NOMO-1 treated with dmso at 0.1 percent for 144 hours (cell line): ENCODE measurements around the gene SCAMP3.
"Not testable (repeated sequence)": the region's sequence is repeated elsewhere in the genome, so short reads cannot be mapped to it uniquely, and the experiment has no call there.

Experiments
- DNase-seq: peaks from one replicate; lab custom pipeline; 2025; ENCODE audit not compliant: unreplicated experiment; lab: John Stamatoyannopoulos, UW

Gene SCAMP3

DNA sequence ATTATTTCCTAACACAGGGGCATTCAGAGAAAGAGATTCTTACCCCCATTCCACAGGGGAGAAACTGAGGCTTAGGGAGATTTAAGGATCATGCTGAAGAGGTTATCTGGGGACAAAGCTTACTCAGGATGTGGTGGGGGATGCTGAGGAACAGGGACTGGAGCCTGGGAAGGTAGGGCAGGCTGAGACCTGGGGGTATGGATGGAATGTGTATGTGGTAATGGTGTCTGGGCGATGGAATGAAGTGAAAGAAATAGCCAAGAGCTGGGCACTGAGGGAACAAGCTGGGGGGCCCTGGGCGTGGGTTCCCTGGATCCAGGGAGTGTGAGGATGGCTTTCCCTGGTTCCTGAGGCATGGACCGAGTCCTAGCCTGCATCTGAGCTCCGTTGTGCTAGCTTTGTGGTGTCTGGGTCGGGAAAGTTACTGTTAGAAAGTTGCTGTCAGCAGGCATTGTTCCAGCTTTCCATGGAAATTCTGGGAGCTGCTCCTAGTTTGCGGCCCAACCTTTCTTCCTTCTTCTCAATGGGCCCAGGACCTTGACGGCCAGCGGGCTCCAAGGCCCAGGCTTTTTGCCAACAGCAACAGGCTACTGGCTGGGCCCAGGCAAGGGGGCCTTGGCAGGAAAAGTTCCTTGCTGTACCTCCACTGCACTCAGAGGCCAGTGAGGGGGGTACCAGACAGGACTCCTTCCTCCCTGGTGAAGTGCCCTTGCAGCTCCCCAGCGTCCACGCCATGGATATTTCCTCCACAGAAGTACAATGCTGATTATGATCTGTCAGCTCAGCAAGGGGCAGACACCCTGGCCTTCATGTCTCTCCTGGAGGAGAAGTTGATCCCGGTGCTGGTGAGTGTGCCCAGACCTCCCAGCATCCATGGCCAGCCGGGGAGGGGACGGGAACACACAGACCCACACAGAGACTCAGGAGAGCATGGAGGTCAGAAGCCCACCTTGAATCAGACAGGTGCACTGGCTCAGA lies 29.9 kb downstream of the SCAMP3 start:
- DNase-seq = not testable (repeated sequence)

DNA sequence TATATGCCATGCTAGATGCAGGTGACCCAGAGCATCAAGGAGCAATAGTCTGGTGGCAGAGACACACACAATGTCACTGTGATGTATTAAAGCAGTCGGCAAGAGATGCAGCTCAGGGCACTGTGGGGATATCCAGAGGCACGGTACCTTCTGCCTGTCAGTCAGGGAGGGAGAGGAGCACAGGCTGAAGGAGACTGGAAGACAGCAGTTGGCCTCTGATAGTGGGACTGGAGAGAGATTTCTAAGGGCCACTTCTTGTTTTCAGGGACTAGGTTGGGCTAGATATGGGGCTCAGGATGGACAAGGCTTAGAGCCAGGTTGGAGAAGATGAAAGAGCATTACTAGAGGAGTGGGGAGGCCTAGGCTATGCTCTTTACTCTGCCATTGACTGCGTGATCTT lies 30.9 kb downstream of the SCAMP3 start:
- DNase-seq = not testable (repeated sequence)

GRCh38 chr1:155228096-155228427 lies 34.1 kb downstream of the SCAMP3 start:
- DNase-seq = no peak

DNA sequence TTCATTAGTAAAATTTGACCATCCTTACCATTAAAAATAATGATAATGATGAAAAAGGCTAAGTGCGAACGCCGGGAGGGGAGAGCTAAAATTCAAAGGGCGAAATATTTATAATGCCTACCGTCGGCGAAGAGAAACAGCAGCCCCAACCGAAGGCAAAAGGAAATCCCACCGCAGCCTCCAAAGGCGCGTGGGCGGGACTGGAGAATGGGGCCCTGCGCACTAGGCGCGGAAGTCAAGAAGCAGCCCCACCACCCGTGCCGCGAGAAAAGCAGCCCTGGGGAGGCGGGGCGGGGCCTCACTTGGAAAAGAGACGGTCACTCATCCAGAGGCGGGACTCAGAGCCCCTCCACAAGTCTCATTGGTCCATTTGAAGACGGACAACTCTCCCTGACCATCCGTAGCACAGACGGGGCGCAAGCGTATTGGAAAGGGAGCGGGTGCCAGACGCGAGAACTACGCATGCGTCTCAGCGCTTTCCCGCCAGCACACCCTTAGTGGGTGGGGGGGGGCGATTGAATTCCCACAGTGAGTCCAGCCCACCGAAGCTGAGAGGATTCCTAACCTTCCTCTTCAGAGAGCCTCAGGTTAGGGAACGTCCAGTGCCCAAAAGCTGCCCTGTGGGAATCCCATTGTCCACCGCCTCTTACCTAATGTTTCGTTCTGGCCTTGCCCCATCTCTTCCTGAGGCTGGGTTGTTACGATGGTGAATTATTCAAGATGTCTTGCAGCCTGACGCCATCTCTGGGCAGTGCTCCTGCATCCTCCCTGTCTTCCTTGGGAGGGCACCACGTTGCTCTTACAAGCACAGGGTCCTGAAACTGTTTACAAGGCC lies 34.7 kb downstream of the SCAMP3 start:
- DNase-seq = peak; percentile 95

DNA sequence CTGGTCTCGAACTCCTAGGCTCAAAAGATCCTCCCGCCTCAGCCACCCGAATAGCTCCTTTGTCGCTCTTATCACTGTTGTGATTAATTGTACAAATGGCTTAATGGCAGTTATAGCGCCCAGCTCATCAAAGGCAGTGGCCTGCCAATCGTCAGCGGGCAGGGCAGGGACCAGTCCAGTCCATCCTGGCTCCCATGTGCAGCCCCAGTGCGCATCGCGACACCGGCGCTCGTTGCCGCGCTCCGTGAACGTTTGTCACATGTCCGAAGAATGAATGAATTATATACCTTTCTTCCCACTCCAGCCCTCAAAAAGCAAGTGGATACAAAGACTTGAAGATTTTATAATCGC lies 35.3 kb downstream of the SCAMP3 start:
- no peak for DNase-seq

DNA sequence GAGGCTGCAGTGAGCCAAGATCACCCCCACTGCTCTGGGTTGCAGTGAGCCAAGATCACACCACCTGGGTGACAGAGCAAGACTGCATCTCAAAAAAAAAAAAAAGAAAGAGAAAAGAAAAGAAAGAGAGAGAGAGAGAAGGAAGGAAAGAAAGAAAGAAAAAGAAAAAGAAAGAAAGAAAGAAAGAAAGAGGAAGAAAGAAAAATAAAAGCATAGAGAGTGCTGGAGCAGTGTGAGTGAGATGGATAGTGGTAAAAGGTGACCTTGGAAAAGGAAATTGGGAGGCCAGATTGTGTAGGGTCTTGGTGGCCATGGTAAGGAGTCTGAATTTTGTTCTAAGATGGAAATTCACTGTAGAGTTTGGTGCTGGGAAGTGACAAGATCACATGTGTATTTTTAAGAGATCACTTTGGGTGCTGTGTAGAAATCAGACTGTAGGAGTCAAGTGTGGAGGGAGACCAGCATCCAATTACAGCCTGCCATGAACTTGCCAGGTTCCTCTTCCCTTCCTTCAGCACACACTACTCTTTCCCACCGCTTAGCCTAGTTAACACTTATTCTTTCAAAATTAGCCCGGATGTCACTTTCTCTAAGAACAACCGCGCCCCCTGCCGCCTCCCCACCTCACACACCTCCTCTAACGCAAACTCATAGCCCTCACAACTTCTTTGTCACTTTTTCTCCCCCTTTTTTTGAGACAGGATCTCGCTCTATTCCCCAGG lies 35.8 kb downstream of the SCAMP3 start:
- peak; percentile 94 for DNase-seq

DNA sequence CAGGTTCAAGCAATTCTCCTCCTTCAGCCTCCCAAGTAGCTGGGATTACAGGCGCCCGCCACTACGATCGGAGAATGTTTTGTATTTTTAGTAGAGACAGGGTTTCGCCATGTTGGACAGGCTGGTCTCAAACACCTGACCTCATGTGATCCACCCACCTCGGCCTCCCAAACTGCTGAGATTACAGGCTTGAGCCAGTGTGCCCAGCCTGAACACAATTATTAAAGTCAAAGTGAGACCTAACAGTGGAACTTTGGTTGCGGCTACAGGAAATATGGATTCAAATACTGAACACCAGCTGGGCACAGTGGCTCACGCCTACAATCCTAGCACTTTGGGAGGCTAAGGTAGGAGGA lies 36.8 kb downstream of the SCAMP3 start:
- not testable (repeated sequence) for DNase-seq

GRCh38 chr1:155223047-155223446 lies 39.1 kb downstream of the SCAMP3 start:
- peak; percentile 32 for DNase-seq

GRCh38 chr1:155220211-155220965 lies 41.8 kb downstream of the SCAMP3 start:
- not testable (repeated sequence) for DNase-seq

DNA sequence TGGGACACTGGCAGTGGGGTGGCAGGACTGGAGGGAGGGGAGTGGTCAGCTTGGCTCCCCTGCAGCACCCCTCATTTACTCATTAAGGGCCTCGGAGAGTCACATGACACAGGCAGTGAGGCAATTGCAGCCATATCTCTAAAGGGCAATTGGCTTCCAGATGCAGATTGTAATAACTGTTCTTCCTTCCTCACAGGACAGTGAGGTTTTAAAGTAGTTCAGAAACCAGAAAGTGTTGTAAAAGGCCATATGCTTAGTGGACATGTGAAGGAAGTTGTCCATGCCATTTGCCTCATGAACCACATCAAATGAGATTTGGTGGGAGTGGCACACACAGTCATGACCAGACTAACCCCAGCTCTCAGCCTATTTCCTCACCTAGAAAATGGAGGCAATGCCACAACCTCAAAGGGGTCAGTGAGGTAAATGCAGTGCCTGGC lies 42.5 kb downstream of the SCAMP3 start:
- DNase-seq = peak; percentile 43

DNA sequence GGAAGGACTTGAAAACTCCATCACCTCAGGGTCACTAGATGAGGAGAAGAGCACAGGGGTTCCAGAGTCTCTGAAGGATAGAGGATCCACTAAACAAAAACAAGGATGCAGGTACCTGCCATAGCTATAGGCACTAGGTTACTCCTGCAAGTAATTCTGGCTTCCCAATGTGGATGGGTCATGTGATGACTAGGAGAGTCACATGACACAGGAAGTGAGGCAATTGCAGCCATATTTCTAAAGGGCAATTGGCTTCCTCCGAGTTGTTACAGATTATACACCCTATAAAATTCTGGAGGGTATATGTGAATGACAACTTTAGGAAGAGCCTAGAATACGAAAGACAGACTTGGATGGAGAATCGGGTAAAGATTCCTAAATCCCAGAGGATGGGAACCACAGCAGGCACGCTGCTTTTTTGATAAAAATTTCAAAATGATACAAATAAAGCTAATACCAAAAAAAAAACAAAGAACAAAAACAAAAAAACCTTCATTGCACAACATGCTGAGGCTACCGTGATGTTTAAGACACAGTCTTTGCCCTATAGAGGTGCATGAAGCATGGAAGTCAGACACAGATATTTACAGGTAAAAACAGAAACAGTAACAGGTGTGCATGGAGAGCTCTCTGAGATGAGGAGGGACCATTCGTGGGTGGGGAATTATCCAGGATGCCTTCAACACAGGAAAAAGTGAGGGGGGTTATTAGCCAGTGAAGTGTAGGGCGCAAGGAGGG lies 43.1 kb downstream of the SCAMP3 start:
- no peak for DNase-seq

DNA sequence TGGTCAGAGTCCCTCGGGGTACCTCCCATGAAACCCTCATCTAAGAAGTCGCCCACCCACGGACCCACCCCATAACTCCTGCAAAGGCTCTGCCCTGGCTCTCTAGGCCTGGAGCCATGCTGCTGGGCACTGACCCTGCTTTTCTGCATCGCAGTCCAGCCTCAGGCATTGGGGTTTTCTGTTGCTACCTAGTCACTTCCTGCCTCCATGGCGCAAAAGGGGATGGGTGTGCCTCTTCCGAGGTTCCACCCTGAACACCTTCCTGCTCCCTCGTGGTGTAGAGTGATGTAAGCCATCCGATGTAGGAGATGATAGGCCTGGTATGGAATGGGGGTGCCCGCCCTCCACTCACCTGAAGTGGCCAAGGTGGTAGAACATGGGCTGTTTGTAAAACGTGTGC lies 47.5 kb downstream of the SCAMP3 start:
- DNase-seq = not testable (repeated sequence)

DNA sequence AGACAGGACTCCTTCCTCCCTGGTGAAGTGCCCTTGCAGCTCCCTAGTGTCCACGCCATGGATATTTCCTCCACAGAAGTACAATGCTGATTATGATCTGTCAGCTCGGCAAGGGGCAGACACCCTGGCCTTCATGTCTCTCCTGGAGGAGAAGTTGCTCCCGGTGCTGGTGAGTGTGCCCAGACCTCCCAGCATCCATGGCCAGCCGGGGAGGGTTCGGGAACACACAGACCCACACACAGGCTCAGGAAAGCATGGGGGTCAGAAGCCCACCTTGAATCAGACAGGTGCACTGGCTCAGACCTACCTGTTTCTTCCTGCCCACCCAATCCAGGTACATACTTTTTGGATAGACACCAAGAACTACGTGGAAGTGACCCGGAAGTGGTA lies 50.1 kb downstream of the SCAMP3 start:
- not testable (repeated sequence) for DNase-seq

DNA sequence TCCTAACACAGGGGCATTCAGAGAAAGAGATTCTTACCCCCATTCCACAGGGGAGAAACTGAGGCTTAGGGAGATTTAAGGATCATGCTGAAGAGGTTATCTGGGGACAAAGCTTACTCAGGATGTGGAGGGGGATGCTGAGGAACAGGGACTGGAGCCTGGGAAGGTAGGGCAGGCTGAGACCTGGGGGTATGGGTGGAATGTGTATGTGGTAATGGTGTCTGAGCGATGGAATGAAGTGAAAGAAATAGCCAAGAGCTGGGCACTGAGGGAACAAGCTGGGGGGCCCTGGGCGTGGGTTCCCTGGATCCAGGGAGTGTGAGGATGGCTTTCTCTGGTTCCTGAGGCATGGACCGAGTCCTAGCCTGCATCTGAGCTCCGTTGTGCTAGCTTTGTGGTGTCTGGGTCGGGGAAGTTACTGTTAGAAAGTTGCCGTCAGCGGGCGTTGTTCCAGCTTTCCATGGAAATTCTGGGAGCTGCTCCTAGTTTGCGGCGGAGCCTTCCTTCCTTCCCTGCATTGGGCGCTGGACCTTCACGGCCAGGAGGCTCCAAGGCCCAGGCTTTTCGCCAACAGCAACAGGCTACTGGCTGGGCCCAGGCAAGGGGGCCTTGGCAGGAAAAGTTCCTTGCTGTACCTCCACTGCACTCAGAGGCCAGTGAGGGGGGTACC lies 50.6 kb downstream of the SCAMP3 start:
- not testable (repeated sequence) for DNase-seq

DNA sequence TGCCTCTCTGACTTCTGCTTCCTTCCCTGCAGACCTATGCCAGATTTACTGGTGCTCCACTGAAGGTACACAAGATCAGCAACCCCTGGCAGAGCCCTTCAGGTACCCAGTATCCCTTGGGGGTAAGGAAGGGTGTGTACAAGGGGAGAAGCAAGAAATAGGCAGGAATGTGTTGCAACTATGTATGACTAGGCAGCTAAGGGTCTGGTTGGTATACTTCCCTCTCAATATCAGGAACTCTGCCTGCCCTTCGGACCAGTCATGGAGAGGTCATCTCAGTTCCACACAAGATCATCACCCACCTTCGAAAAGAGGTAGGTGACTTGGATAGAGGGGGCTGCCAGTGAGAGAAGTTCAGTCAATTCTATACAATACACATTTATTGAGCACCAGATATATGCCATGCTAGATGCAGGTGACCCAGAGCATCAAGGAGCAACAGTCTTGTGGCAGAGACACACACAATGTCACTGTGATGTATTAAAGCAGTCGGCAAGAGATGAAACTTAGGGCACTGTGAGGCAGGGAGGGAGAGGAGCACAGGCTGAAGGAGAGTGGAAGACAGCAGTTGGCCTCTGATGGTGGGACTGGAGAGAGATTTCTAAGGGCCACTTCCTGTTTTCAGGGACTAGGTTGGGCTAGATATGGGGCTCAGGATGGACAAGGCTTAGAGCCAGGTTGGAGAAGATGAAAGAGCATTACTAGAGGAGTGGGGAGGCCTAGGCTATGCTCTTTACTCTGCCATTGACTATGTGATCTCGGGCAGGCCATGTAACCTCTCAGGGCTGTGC lies 51.7 kb downstream of the SCAMP3 start:
- DNase-seq = peak; percentile 33

DNA sequence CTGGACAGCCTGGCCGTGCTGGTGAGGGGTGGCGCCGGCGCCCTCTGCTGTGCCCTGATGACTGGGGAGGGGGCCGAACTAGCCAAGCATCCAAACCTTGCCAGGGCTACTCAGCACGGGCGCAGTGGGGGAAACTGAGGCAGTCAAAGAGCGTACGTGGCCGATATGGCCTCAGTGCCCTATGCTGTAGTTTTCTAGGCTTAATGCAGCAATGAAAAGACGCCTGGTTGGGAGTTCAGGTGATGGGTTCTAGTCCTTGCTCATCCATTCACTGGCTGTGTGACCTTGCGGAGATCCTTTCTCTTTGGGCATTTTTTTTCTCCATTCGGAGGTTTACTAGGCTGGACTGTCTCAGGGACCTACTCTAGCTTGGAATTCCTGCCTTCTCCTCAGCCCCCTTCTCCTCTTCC lies 52.8 kb downstream of the SCAMP3 start:
- no peak for DNase-seq

DNA sequence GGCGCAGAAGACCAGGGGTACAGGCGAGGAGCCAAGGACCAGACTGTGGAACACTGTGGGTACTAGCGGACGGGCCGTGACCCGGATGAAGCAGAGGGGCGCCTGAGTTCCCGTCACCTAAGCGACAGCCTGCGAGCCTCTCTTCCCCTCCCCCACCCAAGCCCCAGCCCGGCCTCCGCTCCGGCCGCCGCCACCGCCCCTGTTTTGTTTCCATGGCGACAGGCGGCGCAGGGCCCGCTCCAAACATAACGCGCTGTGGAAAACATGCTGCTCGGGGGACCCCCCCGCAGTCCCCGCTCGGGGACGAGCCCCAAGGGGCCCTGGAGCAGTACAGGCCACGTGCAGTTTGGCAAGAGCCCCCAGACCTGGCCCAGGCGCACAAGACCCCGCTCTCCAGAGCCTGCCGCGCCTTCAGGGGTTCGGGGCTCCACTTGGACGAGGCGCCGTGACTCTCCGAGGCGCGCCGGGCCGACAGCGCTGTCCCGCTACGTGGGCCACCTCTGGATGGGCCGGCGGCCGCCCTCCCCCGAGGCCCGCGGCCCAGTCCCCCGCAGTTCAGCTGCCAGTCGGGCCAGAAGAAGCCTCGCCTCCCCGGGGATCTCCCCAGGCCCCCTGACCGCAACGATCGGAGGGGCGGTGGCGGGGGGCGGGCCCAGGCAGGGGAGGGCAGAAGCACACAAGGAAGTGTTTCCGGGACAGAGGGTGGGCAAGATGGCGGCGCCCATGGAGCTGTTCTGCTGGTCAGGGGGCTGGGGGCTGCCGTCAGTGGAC lies 53.4 kb downstream of the SCAMP3 start, which contains the start of gene MTX1:
MTX1 (plus strand) TSS at position 155 of the 771 bp plus-strand sequence; CDS start at position 265, 110 bp downstream.
- peak; percentile 62 for DNase-seq
